ENCODE data around the gene SORD.
"Not testable (repeated sequence)": the region's sequence is repeated elsewhere in the genome, so short reads cannot be mapped to it uniquely, and the experiment has no call there.

- TF ChIP-seq CTCF (IDR thresholded peaks at IDR 0.05); POLR2A (IDR thresholded peaks at IDR 0.05); POLR2AphosphoS5 (IDR thresholded peaks at IDR 0.05; ENCODE audit: insufficient read depth in 1 of 2, low read depth in 1 of 2): not testable (repeated sequence)
These were observed 34.7 kb upstream of the SORD start for GRCh38 chr15:44988184-44988869.

All from vagina (tissue), 2 donors.